DOHH2 (cell line): ENCODE data around the gene ARIH2.

Source experiments
- H3F3A ChIP-seq: fragments of 200-600 bp; sonication (generic), shearing (Covaris generic); 2 replicates; pipeline ENCODE4 v1.6.0; 2016; ENCODE audit warnings: antibody characterized with exemption, mild to moderate bottlenecking; ENCODE audit not compliant: control insufficient read depth, insufficient read depth
- H3K27ac ChIP-seq: fragments of 200-600 bp; sonication (generic); 2 replicates; pipeline ENCODE4 v1.5.1; 2014; ENCODE audit warnings: low read depth, mild to moderate bottlenecking, low read length, moderate library complexity
- H3K27me3 ChIP-seq: fragments of 200-600 bp; sonication (generic); 2 replicates; pipeline ENCODE4 v1.6.1; 2014; ENCODE audit warnings: mild to moderate bottlenecking, low read length, mixed read lengths; ENCODE audit not compliant: control insufficient read depth
- H3K36me3 ChIP-seq: fragments of 200-600 bp; sonication (generic); 2 replicates; pipeline ENCODE4 v1.6.1; 2014; ENCODE audit warnings: mild to moderate bottlenecking, low read length, moderate library complexity, mixed read lengths; ENCODE audit not compliant: control insufficient read depth
- H3K4me1 ChIP-seq: fragments of 200-600 bp; sonication (generic); 2 replicates; pipeline ENCODE4 v1.6.1; 2014; ENCODE audit warnings: mild to moderate bottlenecking, low read length, mixed read lengths; ENCODE audit not compliant: control insufficient read depth
- H3K4me2 ChIP-seq: fragments of 200-600 bp; sonication (generic); 2 replicates; pipeline ENCODE4 v1.6.0; 2014; ENCODE audit warnings: mild to moderate bottlenecking, low read length, moderate library complexity
- H3K4me3 ChIP-seq: fragments of 200-600 bp; sonication (generic); 2 replicates; pipeline ENCODE4 v1.5.1; 2014; ENCODE audit warnings: mild to moderate bottlenecking, low read length, mixed read lengths
- H3K79me2 ChIP-seq: fragments of 200-600 bp; sonication (generic); 2 replicates; pipeline ENCODE4 v1.6.1; 2014; ENCODE audit warnings: mild to moderate bottlenecking, low read length, mixed read lengths; ENCODE audit not compliant: control insufficient read depth
- H3K9me2 ChIP-seq: fragments of 200-600 bp; sonication (generic); replicated peaks from 2 replicates; pipeline ENCODE4 v1.6.1; 2014; ENCODE audit warnings: mild to moderate bottlenecking, low read length, mixed read lengths; ENCODE audit not compliant: control insufficient read depth
- H3K9me3 ChIP-seq: fragments of 200-600 bp; sonication (generic); 2 replicates; pipeline ENCODE4 v1.6.1; 2014; ENCODE audit warnings: antibody characterized with exemption, low read length, mixed read lengths; ENCODE audit not compliant: control insufficient read depth, insufficient read depth
- H4K20me1 ChIP-seq: fragments of 200-600 bp; sonication (generic); 2 replicates; pipeline ENCODE4 v1.6.0; 2014; ENCODE audit warnings: low read depth, mild to moderate bottlenecking, antibody characterized with exemption, low read length, moderate library complexity; ENCODE audit not compliant: control insufficient read depth, insufficient read depth
- CTCF ChIP-seq: fragments of 200-600 bp; sonication (generic); IDR thresholded peaks from one replicate; pipeline ENCODE4 v1.5.1; 2014; ENCODE audit warnings: antibody characterized with exemption, mild to moderate bottlenecking, low read depth, low read length; ENCODE audit not compliant: poor library complexity, severe bottlenecking
- EZH2phosphoT487 ChIP-seq: fragments of 200-600 bp; sonication (generic); IDR thresholded peaks from 2 replicates; pipeline ENCODE4 v1.6.1; 2017; ENCODE audit warnings: borderline replicate concordance, mild to moderate bottlenecking, antibody characterized with exemption, low read length, moderate library complexity, mixed read lengths

Gene ARIH2

GRCh38 chr3:48945891-48946549 lies 27.4 kb downstream of the ARIH2 start:
- H3K9me2 ChIP-seq, result no peaks in the 10 kb centered on the region
- H3K79me2 ChIP-seq, result peaks cover 81% of the 10 kb centered on the region
- H3K36me3 ChIP-seq, result peaks cover 46% of the 10 kb centered on the region
- 0 out of 2 replicates have a peak, but pooled peaks cover 7% of the 10 kb centered on the region for H4K20me1 ChIP-seq
- H3K4me3 ChIP-seq, result no peak overlapping the region
- peaks cover 9% of the 10 kb centered on the region for H3K4me1 ChIP-seq
- H3K27me3 ChIP-seq, result no peaks in the 10 kb centered on the region
- H3K27ac ChIP-seq, result no peak overlapping the region
- TF ChIP-seq CTCF (no peak), EZH2phosphoT487 (no peak)
- H3K9me3 ChIP-seq, result no peaks in the 10 kb centered on the region
- H3K4me2 ChIP-seq, result no peak overlapping the region
- H3F3A ChIP-seq, result peaks cover 5% of the 10 kb centered on the region

- Histone ChIP-seq H3K36me3 (peaks cover 51% of the 10 kb centered on the region), H3K4me1 (peaks cover 9% of the 10 kb centered on the region), H3K79me2 (peaks cover 85% of the 10 kb centered on the region), H3K27ac (no peak overlapping the region), H3K9me2 (no peaks in the 10 kb centered on the region), H3K9me3 (no peaks in the 10 kb centered on the region), H3F3A (peaks cover 12% of the 10 kb centered on the region), H3K4me3 (no peak overlapping the region), H3K4me2 (no peak overlapping the region), H3K27me3 (no peaks in the 10 kb centered on the region), H4K20me1 (0 out of 2 replicates have a peak, but pooled peaks cover 3% of the 10 kb centered on the region)
- no peak for TF ChIP-seq CTCF
- TF ChIP-seq EZH2phosphoT487, result no peak
Measured at GRCh38 chr3:48949376-48949717, 30.7 kb downstream of the ARIH2 start.

- Histone ChIP-seq H3K36me3 (peaks cover 49% of the 10 kb centered on the region), H3F3A (peaks cover 12% of the 10 kb centered on the region), H3K27me3 (no peaks in the 10 kb centered on the region), H3K4me2 (no peak overlapping the region), H3K27ac (no peak overlapping the region), H3K9me2 (no peaks in the 10 kb centered on the region), H3K79me2 (peaks cover 86% of the 10 kb centered on the region), H3K4me1 (peaks cover 9% of the 10 kb centered on the region), H4K20me1 (0 out of 2 replicates have a peak, but pooled peaks cover 3% of the 10 kb centered on the region), H3K4me3 (no peak overlapping the region), H3K9me3 (no peaks in the 10 kb centered on the region)
- TF ChIP-seq CTCF (no peak), EZH2phosphoT487 (no peak)
Measured at GRCh38 chr3:48950051-48950450, 31.4 kb downstream of the ARIH2 start.
